HS-5 (cell line): Measurements from ENCODE around the gene SLC27A4.

Source experiments
- DNase-seq: peaks from one replicate; pipeline ENCODE4 v3.0.0-alpha.2; 2012; ENCODE audit warnings: low read depth

Gene SLC27A4

GRCh38 chr9:128339761-128340690 lies at the start of gene SLC27A4:
Gene SLC27A4 (plus strand): TSS chr9:128340527. CDS start chr9:128343133, 2,606 bp downstream.
- DNase-seq: no peak

GRCh38 chr9:128292009-128292408 lies 48.3 kb upstream of the SLC27A4 start:
- no peak for DNase-seq

- DNase-seq: no peak
Observed at GRCh38 chr9:128293091-128293490, 47.2 kb upstream of the SLC27A4 start.

- no peak for DNase-seq
Observed at GRCh38 chr9:128294142-128294541, 46.2 kb upstream of the SLC27A4 start.

DNA sequence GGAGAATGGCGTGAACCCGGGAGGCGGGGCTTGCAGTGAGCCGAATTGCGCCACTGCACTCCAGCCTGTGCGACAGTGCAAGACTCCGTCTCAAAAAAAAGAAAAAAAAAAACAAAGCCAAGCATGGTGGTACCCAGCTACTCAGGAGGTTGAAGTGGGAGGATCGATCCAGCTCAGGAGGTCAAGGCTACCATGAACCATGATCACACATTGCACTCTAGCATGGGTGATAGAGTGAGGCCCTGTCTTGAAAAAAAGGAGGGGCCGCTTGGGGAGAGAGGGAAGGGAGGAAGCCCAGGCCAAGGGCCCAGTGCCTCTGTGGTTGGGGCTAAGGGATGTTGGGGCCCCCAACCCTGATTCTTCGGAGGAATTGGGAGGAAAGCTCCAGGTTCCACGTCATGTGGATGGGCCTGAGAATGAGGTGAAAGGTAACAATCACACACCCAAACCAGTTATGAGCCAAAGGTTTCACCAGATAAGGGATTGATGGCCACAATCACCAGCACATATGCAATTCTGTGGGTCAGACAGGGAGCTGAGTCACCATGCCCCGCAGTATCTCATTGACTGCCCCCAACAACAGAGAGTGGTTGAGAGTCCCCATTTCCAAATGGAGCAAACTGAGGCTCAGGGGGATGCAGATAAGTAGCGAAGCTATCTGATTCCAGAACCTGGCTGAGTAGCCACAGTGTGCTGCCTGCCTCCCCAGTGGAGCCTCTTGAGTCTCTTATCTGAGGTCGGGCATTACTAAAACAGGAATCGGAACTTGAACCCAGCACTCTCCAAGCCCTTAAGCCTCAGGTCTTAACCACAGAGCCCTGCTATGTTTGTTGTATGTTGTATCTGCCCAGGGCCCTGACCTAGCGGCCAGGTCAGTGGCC lies 43.7 kb upstream of the SLC27A4 start:
- no peak for DNase-seq

- DNase-seq: no peak
Observed at GRCh38 chr9:128297221-128297773, 43.0 kb upstream of the SLC27A4 start.

- DNase-seq: no peak
Observed at GRCh38 chr9:128298535-128299482, 41.5 kb upstream of the SLC27A4 start.

- no peak for DNase-seq
Observed at GRCh38 chr9:128304136-128304970, 36.0 kb upstream of the SLC27A4 start.

DNA sequence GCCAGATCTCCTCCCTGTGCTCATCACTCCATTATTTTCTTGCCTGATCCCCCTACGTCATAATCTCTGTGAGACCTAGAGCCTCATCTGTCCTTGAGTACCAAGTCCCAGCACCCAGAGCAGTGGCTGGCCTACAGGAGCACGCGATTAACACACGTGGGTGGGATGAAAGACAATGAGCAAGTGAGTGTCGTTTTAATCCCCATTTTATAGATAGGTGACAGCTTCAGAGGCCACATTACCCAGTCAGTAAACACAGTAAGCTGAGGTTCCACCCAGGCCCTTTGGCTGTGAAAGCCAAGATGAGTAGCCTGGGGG lies 35.4 kb upstream of the SLC27A4 start:
- no peak for DNase-seq

- DNase-seq: no peak
Observed at GRCh38 chr9:128309551-128309950, 30.8 kb upstream of the SLC27A4 start.

DNA sequence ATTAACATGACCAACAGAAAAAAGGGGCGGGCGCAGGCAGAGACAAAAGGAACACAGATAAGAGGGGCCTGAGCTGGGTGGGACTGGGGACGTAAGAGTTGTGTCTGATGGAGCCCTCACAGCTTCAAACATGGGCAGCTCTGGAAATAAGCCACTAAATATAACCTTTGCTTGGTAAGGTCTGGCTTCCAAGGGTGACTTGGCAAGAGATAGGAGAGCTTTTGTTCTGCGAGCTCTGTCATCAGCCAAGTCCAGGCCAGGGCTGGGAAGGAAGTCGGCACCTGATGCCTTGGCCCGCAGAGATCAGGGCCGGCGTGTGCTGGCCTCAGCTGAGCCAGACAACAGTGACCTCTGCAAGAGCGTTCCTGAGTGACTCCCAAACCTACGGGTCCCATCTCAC lies 29.9 kb upstream of the SLC27A4 start:
- DNase-seq: no peak

DNA sequence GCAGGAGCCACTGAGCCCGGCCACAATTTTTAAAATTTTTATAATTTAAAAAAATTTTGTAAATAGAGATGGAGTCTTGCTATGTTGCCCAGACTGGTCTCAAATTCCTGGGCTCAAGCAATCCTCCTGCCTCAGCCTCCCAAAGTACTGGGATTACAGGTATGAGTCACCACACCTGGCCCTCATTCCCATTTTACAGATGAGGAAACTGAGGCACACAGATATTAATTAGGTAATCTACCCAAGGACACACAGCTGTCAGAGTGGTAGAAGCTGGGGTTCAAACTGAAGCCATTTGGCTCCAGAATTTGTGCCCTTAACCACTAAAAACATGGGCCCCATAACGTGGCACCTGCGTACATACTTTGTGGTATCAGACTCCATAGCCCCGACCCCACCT lies 25.6 kb upstream of the SLC27A4 start:
- no peak for DNase-seq

DNA sequence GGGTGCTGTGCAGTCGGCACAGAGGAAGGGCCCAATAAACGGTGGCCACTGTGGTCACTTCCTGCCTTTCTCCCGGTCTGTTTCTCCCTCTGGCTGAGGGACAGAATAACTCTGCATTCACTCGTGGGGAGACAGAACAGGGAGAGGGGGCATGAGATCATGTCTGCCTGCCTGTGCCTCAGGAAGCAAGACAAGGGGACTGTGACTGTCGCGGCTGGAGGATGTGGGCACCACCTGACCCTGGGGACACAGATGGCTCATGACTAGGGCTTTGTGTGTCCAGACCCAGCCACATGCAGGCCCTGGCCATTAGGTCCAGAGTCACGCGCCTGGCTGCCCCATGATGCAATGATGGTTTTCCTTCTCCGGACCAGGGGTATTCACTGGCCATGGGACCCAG lies 23.9 kb upstream of the SLC27A4 start:
- no peak for DNase-seq

DNA sequence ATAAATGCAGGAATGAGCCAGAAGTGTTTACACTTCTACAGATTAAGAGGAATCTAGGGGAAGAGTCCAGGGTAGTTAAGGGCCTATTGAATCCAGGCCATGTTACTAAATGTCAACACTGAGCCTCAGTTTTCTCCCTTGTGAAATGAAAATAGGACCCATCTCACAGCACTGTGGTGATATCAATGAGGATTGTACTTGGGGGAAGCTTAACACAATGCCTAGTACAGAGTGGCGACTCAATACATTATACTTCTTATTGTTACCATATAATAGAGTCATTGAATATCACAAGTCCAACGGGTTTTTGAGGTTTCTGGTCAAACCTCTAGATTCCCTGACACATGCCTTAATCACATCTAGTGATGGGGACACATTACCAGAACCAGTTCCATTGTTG lies 22.7 kb upstream of the SLC27A4 start:
- DNase-seq: no peak

DNA sequence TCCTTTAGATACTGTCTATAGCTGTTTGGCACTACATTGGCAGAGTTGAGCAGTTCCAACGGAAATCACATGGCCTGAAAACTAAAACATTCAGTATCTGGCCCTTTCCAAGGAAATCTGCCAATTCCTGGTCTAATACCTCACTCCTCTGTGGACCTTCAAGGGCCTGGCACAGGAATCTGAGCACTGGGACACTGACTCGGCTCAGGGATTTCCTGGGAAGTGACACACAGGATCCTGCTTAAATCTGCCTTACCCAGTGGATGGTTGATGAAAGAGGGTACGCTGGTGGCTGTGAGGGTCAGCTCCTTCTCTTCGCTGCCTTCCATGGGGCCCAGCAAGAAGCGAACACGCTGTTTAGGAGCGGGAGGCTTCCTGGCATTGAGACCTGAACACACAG lies 19.0 kb upstream of the SLC27A4 start:
- no peak for DNase-seq

GRCh38 chr9:128321879-128322403 lies 18.4 kb upstream of the SLC27A4 start:
- no peak for DNase-seq

DNA sequence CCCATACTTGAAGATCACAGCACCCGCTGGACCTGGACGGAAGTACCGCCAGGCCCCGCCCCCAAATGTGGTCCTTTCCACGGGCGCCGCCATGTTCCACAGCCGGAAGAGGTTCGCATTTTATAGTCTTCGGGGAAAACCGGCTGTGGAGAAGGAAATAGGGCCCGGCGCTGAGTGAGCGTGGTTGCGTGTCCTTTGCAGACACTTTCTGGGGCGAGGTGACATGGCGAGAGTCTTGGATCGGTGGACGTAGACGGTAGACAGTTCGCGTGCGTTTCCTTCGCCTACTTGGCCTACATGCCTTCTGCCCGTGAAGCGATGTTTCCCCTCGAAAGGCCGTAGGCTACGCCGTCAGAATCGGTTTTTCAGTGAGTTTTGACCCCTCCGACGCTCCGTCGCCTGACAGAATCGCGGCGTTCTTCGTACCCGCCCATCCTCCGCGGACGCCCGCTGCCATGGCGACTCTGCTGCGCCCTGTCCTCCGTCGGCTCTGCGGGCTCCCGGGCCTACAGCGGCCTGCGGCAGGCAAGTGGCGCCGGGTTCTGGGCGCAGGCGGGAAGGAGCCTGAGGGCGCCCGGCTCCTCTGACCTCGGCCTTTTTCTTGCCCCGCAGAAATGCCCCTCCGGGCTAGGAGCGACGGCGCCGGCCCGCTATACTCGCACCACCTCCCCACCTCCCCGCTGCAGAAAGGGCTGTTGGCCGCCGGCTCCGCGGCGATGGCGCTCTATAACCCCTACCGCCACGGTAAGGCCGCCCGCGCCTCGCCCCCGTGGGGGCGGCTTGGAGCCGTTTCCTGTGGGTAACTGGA lies 17.7 kb upstream of the SLC27A4 start, which contains the start of the genes COQ4 and TRUB2:
COQ4 (plus strand) TSS at position 436 of the 808 bp plus-strand sequence; CDS start at position 456, 20 bp downstream.
TRUB2 (minus strand) TSS at position 44 of the 808 bp plus-strand sequence; CDS start at position 5, 39 bp downstream.
- DNase-seq: peak; percentile 93

DNA sequence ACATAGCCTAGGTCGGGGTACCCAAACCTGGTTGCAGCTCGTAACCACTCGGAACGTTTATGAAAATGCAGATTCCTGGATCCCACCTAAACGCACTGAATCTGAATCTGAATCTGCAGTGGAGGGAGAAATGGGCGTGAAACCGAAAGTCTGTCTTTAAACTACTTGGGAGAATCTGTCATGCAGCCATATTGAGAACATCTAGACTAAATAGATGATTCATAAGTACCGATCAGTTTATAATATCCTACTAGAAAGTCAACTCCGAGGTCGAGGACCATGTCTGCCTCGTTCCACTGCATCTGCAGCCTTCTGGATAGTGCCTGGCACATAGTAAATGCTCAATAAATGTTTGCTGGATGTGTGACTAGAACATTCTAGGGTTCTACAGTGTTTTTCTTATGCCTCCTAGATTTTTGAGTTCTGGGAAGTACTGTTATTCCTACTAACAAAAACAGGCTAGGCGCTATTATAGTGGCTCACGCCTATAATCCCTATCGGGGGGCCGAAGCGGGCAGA lies 17.1 kb upstream of the SLC27A4 start:
- no peak for DNase-seq

- no peak for DNase-seq
Observed at GRCh38 chr9:128323791-128324190, 16.5 kb upstream of the SLC27A4 start.
